Liver (tissue), 9 donors: ENCODE results near the gene CXCR6. TPM values are rescaled to one million over a fixed set of nuclear protein-coding genes. Genes with fewer than 3 reads are reported as not detected.
A peak's percentile ranks its signal among the peaks of the same experiment; 100 is the strongest.

ENCODE experiments used
- DNase-seq: peaks from one replicate; pipeline ENCODE4 v3.0.0-alpha.2; 2017; ENCODE audit warnings: low spot score
- H3K27ac ChIP-seq, 2 donors: one replicate each; pipeline ENCODE4 v1.7.0; 2013; ENCODE audit warnings: inconsistent platforms in 2 of 2, low read length in 2 of 2, control low read depth in 1 of 2, low read depth in 1 of 2, mild to moderate bottlenecking in 1 of 2
- H3K27me3 ChIP-seq, 4 donors: one replicate each; pipeline versions ENCODE4 v1.6.1 to v1.7.0; 2013; ENCODE audit warnings: low read length in 3 of 4, inconsistent platforms in 1 of 4, mild to moderate bottlenecking in 1 of 4, moderate library complexity in 1 of 4; ENCODE audit not compliant: control insufficient read depth in 4 of 4, insufficient read depth in 4 of 4
- H3K36me3 ChIP-seq, 4 donors: one replicate each; pipeline versions ENCODE4 v1.6.1 to v1.7.0; 2013; ENCODE audit warnings: low read length in 3 of 4, mild to moderate bottlenecking in 3 of 4, low read depth in 1 of 4, moderate library complexity in 1 of 4; ENCODE audit not compliant: control insufficient read depth in 4 of 4, insufficient read depth in 3 of 4
- H3K4me1 ChIP-seq, 4 donors: one replicate each; pipeline versions ENCODE4 v1.6.1 to v1.7.0; 2013; ENCODE audit warnings: low read length in 3 of 4, mild to moderate bottlenecking in 3 of 4, moderate library complexity in 1 of 4; ENCODE audit not compliant: control insufficient read depth in 4 of 4, insufficient read depth in 4 of 4
- H3K4me3 ChIP-seq, 3 donors: one replicate each; pipeline versions ENCODE4 v1.6.1 to v1.7.0; 2013; ENCODE audit warnings: low read length in 3 of 3, control low read depth in 1 of 3, low read depth in 1 of 3, mild to moderate bottlenecking in 1 of 3
- H3K9ac ChIP-seq, 2 donors: one replicate each; pipeline ENCODE4 v1.7.0; 2013; ENCODE audit warnings: low read length in 2 of 2, mild to moderate bottlenecking in 2 of 2, moderate library complexity in 2 of 2, control low read depth in 1 of 2, low read depth in 1 of 2
- H3K9me3 ChIP-seq, 4 donors: one replicate each; pipeline versions ENCODE4 v1.6.1 to v1.7.0; 2013; ENCODE audit warnings: low read length in 3 of 4; ENCODE audit not compliant: control insufficient read depth in 4 of 4
- EGR1 ChIP-seq, 2 donors: IDR thresholded peaks; 2 replicates each; pipeline ENCODE4 v1.6.1; 2016 to 2018; ENCODE audit warnings: antibody characterized with exemption in 2 of 2, low read depth in 2 of 2
- FOXA1 ChIP-seq: IDR thresholded peaks from 2 replicates; pipeline ENCODE4 v1.6.1; 2016; ENCODE audit warnings: antibody characterized with exemption
- FOXA2 ChIP-seq: IDR thresholded peaks from 2 replicates; pipeline ENCODE4 v1.6.1; 2016; ENCODE audit warnings: antibody characterized with exemption
- HNF4A ChIP-seq, 2 donors: conservative IDR thresholded peaks; 2 replicates each; pipeline ENCODE4 v1.6.1; 2016; ENCODE audit warnings: antibody characterized with exemption in 2 of 2, mild to moderate bottlenecking in 2 of 2
- HNF4G ChIP-seq: IDR thresholded peaks from 2 replicates; pipeline ENCODE4 v1.6.1; 2016; ENCODE audit warnings: antibody characterized with exemption
- JUND ChIP-seq, 2 donors: IDR thresholded peaks; 2 replicates each; pipeline ENCODE4 v1.6.1; 2016; ENCODE audit warnings: antibody characterized with exemption in 2 of 2
- NR2F2 ChIP-seq: IDR thresholded peaks from 2 replicates; pipeline ENCODE4 v1.6.1; 2016; ENCODE audit warnings: antibody characterized with exemption
- RAD21 ChIP-seq, 2 donors: IDR thresholded peaks; 2 replicates each; pipeline ENCODE4 v1.6.1; 2016; ENCODE audit warnings: antibody characterized with exemption in 2 of 2, mild to moderate bottlenecking in 2 of 2
- RXRA ChIP-seq, 2 donors: IDR thresholded peaks; 2 replicates each; pipeline ENCODE4 v1.6.1; 2017 to 2018; ENCODE audit warnings: antibody characterized with exemption in 2 of 2, mild to moderate bottlenecking in 1 of 2
- SP1 ChIP-seq: IDR thresholded peaks from 2 replicates; pipeline ENCODE4 v1.6.1; 2018; ENCODE audit warnings: antibody characterized with exemption, mild to moderate bottlenecking
- TAF1 ChIP-seq: conservative IDR thresholded peaks from 2 replicates; pipeline ENCODE4 v1.6.1; 2016; ENCODE audit warnings: antibody characterized with exemption, mild to moderate bottlenecking
- YY1 ChIP-seq: IDR thresholded peaks from 2 replicates; pipeline ENCODE4 v1.6.1; 2016; ENCODE audit warnings: antibody characterized with exemption, mild to moderate bottlenecking
- whole genome bisulfite sequencing: extraction: QIAGEN DNeasy Blood & Tissue Kit; methylation state at CpG from one replicate; pipeline ENCODE4 v1.1.7; 2013; 5-methylcytosine and 5-hydroxymethylcytosine counted together
- polyA plus RNA-seq, 2 donors: library from polyadenylated mRNA; stranded (reverse) in 1 of 2; unstranded in 1 of 2; fragments of 200-250 nt in 1 of 2; fragments of >200 nt in 1 of 2; fragmentation: Nextera tagmentation in 1 of 2; extraction: Ambion mirVana in 1 of 2; gene quantifications; one replicate each; pipeline versions ENCODE4 v1.2.1 to v1.2.3, GENCODE V29; 2013 to 2015
- total RNA-seq, 2 donors: library from RNA; depleted of rRNA; stranded (reverse); fragments of >200 nt; gene quantifications; one replicate each; pipeline ENCODE4 v1.2.3, GENCODE V29; 2014
- TF ChIP-seq, protein P1 (sequence below): IDR thresholded peaks from 2 replicates; pipeline ENCODE4 v1.6.1; 2016; ENCODE audit warnings: antibody characterized with exemption, mild to moderate bottlenecking
- TF ChIP-seq, protein P2 (sequence below): IDR thresholded peaks from 2 replicates; pipeline ENCODE4 v1.6.1; 2016; ENCODE audit warnings: antibody characterized with exemption
- TF ChIP-seq, protein P3 (sequence below): IDR thresholded peaks from 2 replicates; pipeline ENCODE4 v1.6.1; 2016; ENCODE audit warnings: antibody characterized with exemption
- TF ChIP-seq, protein P4 (sequence below): fragments of 150-350 bp; IDR thresholded peaks from 2 replicates; pipeline ENCODE4 v1.5.1; 2017; ENCODE audit warnings: improper control_type of control experiment, low read depth, low read length; ENCODE audit not compliant: missing input control
- donor health status: healthy.
- donor health status: healthy.
- donor health status: healthy.
- donor health status: healthy.
- donor health status: healthy.

CXCR6 gene
- total and polyA plus RNA-seq, 4 donors, result 0.60 to 2.9 (median 0.96) TPM

DNA sequence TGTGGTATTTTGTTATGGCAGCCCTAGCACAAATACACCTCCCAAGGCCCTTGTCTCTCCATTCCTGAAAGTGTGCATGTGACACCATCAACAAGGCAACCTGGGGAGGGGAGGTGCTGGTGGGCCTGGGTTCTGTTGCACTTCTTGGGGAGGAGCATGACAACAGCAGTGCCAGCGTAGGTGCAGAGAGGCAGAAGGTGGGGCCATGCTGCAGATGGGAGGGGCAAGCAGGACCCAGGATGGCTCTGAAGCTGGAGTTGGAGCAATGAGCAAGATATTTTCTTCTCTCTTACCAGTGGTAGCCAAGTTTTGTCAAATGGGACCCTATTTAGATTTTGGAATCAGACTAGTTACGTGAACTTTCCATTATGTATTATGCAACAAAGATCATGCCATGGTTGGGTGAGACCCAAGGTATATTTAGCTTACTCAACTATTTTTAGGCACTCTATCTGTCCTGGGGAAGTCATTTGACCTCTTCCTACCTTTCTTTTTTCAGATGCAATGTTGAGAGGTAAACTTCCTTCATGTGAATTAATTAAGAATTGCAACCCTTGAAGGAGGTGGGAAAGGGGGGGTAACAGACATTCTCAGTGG is 49.0 kb downstream of the CXCR6 start (continued):
- TF ChIP-seq, protein P1, sequence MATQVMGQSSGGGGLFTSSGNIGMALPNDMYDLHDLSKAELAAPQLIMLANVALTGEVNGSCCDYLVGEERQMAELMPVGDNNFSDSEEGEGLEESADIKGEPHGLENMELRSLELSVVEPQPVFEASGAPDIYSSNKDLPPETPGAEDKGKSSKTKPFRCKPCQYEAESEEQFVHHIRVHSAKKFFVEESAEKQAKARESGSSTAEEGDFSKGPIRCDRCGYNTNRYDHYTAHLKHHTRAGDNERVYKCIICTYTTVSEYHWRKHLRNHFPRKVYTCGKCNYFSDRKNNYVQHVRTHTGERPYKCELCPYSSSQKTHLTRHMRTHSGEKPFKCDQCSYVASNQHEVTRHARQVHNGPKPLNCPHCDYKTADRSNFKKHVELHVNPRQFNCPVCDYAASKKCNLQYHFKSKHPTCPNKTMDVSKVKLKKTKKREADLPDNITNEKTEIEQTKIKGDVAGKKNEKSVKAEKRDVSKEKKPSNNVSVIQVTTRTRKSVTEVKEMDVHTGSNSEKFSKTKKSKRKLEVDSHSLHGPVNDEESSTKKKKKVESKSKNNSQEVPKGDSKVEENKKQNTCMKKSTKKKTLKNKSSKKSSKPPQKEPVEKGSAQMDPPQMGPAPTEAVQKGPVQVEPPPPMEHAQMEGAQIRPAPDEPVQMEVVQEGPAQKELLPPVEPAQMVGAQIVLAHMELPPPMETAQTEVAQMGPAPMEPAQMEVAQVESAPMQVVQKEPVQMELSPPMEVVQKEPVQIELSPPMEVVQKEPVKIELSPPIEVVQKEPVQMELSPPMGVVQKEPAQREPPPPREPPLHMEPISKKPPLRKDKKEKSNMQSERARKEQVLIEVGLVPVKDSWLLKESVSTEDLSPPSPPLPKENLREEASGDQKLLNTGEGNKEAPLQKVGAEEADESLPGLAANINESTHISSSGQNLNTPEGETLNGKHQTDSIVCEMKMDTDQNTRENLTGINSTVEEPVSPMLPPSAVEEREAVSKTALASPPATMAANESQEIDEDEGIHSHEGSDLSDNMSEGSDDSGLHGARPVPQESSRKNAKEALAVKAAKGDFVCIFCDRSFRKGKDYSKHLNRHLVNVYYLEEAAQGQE, result no peak
- TF ChIP-seq, protein P2, sequence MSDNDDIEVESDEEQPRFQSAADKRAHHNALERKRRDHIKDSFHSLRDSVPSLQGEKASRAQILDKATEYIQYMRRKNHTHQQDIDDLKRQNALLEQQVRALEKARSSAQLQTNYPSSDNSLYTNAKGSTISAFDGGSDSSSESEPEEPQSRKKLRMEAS, result no peak
- TF ChIP-seq FOXA2 (no peak), JUND (IDR thresholded peaks at IDR 0.05) (peak; percentile 61 to 62)

DNA sequence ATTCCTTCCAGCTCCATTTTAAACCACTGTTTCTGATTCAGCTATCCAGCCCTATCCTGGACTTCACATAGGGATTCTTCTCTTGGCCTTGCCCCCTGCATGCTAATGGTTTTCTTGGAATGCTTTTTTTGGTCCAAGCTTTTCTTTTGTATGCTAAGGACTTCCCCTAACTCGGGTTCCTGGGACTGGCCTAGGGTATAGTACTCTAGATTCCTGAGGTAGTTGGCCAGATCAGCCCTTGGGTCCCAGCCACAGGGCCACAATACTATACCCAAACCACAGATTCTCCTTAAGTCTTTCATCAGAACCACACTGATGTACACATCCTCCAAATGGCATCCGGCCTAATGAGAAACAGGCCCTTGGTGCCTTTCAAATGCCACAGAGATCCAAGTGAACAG is 49.6 kb downstream of the CXCR6 start:
- 85% methylated on average over 2 of the region's 2 CpGs for WGBS
- no peaks in the 10 kb centered on the region for H3K9me3 ChIP-seq
- no peaks in the 10 kb centered on the region for H3K27me3 ChIP-seq
- no peak overlapping the region for H3K9ac ChIP-seq
- no peak overlapping the region for H3K4me3 ChIP-seq
- H3K36me3 ChIP-seq, result no peaks in the 10 kb centered on the region
- TF ChIP-seq, protein P2, result no peak
- TF ChIP-seq, protein P3, sequence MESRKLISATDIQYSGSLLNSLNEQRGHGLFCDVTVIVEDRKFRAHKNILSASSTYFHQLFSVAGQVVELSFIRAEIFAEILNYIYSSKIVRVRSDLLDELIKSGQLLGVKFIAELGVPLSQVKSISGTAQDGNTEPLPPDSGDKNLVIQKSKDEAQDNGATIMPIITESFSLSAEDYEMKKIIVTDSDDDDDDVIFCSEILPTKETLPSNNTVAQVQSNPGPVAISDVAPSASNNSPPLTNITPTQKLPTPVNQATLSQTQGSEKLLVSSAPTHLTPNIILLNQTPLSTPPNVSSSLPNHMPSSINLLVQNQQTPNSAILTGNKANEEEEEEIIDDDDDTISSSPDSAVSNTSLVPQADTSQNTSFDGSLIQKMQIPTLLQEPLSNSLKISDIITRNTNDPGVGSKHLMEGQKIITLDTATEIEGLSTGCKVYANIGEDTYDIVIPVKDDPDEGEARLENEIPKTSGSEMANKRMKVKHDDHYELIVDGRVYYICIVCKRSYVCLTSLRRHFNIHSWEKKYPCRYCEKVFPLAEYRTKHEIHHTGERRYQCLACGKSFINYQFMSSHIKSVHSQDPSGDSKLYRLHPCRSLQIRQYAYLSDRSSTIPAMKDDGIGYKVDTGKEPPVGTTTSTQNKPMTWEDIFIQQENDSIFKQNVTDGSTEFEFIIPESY, result no peak
- TF ChIP-seq JUND (IDR thresholded peaks at IDR 0.05), result no peak
- TF ChIP-seq, protein P4, sequence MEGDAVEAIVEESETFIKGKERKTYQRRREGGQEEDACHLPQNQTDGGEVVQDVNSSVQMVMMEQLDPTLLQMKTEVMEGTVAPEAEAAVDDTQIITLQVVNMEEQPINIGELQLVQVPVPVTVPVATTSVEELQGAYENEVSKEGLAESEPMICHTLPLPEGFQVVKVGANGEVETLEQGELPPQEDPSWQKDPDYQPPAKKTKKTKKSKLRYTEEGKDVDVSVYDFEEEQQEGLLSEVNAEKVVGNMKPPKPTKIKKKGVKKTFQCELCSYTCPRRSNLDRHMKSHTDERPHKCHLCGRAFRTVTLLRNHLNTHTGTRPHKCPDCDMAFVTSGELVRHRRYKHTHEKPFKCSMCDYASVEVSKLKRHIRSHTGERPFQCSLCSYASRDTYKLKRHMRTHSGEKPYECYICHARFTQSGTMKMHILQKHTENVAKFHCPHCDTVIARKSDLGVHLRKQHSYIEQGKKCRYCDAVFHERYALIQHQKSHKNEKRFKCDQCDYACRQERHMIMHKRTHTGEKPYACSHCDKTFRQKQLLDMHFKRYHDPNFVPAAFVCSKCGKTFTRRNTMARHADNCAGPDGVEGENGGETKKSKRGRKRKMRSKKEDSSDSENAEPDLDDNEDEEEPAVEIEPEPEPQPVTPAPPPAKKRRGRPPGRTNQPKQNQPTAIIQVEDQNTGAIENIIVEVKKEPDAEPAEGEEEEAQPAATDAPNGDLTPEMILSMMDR, result no peak
- no peak for TF ChIP-seq NR2F2
- no peak for TF ChIP-seq SP1
- TF ChIP-seq, protein P1, result no peak
- TF ChIP-seq YY1, result no peak
- TF ChIP-seq HNF4G, result no peak
- TF ChIP-seq TAF1, result no peak
- TF ChIP-seq RAD21 (IDR thresholded peaks at IDR 0.05), result no peak
- TF ChIP-seq FOXA1, result no peak
- no peak for TF ChIP-seq EGR1 (IDR thresholded peaks at IDR 0.05; ENCODE audit: low read depth in 2 of 2)
- TF ChIP-seq RXRA (IDR thresholded peaks at IDR 0.05), result no peak
- TF ChIP-seq HNF4A (conservative IDR thresholded peaks at IDR 0.05), result no peak
- H3K27ac ChIP-seq, result peak overlapping the region; percentile 65 to 76
- no peak for DNase-seq
- H3K4me1 ChIP-seq, result peaks cover 22 to 57% (median 31%) of the 10 kb centered on the region in 4 donors
